ENCODE measurements around the gene TSPYL1.

TSPYL1 gene

DNA sequence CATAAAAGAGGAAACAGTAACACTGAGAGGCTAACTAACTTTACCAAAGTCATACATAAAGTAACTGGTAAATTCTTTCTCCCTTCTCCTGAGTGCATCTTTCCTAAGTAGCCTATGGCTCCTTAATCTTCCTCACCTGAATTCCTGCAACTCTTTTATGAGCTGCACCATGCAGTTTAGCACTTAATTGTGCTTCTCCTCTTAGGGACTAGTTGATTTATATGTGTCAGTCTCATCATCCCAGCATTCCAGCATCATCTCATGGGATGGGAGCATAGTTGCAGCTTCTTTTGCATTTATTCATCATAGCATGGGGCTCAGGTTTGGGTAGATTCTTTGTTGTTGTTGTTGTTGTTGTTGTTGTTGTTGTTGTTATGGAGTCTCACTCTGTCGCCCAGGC, 3.5 kb upstream of the TSPYL1 start:
- TF ChIP-seq ELF4 (IDR thresholded peaks at IDR 0.05), result no peak
- no peak for TF ChIP-seq FOXA1 (IDR thresholded peaks at IDR 0.05)
- no peak for TF ChIP-seq LEF1 (IDR thresholded peaks at IDR 0.05; ENCODE audit: borderline replicate concordance)
- TF ChIP-seq SP1 (IDR thresholded peaks at IDR 0.05), result no peak
- no peak for TF ChIP-seq L3MBTL2 (conservative IDR thresholded peaks at IDR 0.05)
- TF ChIP-seq, protein P1, sequence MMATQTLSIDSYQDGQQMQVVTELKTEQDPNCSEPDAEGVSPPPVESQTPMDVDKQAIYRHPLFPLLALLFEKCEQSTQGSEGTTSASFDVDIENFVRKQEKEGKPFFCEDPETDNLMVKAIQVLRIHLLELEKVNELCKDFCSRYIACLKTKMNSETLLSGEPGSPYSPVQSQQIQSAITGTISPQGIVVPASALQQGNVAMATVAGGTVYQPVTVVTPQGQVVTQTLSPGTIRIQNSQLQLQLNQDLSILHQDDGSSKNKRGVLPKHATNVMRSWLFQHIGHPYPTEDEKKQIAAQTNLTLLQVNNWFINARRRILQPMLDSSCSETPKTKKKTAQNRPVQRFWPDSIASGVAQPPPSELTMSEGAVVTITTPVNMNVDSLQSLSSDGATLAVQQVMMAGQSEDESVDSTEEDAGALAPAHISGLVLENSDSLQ (IDR thresholded peaks at IDR 0.05), result peak; percentile 87
- TF ChIP-seq FOXK2 (IDR thresholded peaks at IDR 0.05), result no peak
- no peak for TF ChIP-seq NFRKB (IDR thresholded peaks at IDR 0.05)
- TF ChIP-seq CTBP1 (IDR thresholded peaks at IDR 0.05; ENCODE audit: borderline replicate concordance), result 0 out of 2 replicates have a peak, but pooled peaks have one; percentile 22
- no peak for TF ChIP-seq FOXM1 (IDR thresholded peaks at IDR 0.05; ENCODE audit: borderline replicate concordance)
- no peak for TF ChIP-seq BHLHE40 (IDR thresholded peaks at IDR 0.05; ENCODE audit: borderline replicate concordance)
- TF ChIP-seq ARNT (IDR thresholded peaks at IDR 0.05), result no peak
- no peak for TF ChIP-seq ZNF384 (IDR thresholded peaks at IDR 0.05)
- TF ChIP-seq TARDBP (IDR thresholded peaks at IDR 0.05), result no peak
- no peak for TF ChIP-seq HDGF (IDR thresholded peaks at IDR 0.05; ENCODE audit: borderline replicate concordance)
- TF ChIP-seq SUZ12 (IDR thresholded peaks at IDR 0.05), result no peak
- CTCF ChIA-PET, result no interaction called here
- POLR2A ChIA-PET, result interaction anchor here (0.6 kb wide), 1 partner anchor 166 kb away, joined by 3 read pairs; no protein-coding TSS in a partner anchor

DNA sequence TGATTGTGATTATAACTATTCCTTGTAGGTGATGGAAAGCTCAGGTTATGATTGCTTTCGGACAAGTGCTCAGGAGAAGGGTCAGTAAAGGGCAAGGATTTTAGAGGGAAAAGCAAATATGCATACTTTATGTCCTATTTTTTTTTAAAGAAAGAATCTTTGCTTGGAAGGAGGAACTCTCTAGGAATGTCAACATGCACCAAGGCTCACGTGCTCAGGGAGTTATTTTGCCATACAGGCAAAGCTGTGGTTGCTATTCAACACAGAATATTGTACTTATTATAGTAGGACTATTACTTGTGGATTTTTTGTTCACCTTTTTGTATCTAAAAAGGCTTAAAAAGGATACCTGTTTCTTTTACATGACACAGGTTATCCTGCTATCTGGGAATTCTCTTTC, 3.0 kb upstream of the TSPYL1 start:
- POLR2A ChIA-PET, result interaction anchor here (0.6 kb wide), 1 partner anchor 166 kb away, joined by 3 read pairs; no protein-coding TSS in a partner anchor
- TF ChIP-seq SUZ12 (IDR thresholded peaks at IDR 0.05) (no peak), SP1 (IDR thresholded peaks at IDR 0.05) (no peak), FOXK2 (IDR thresholded peaks at IDR 0.05) (no peak)
- DNase-seq (ENCODE audit: extremely low spot score), result no peak
- CTCF ChIA-PET, result no interaction called here

More for the DNA sequence above, 3.5 kb upstream of the TSPYL1 start:
- no peak for DNase-seq (ENCODE audit: extremely low spot score)

DNA sequence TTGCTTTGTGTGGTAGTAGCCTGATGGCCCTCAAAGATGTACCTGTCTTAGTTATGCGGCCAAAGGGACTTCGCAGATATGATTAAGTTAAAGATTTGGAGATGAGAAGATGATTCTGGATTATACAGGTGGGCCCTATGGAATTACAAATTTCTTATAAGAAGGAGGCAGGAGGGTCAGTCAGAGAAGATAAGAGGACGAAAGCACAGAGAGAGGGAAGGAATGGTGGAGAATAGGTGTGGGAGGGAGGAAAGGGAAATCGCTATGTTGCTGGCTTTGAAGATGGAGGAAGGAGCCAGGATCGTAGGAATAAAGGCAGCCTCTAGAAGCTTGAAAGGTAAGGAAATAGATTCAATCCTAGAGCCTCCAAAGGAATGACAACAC, 1.2 kb upstream of the TSPYL1 start:
- ChIA-PET POLR2A (interaction anchor here (0.8 to 2.9 kb wide), 3 partner anchors 17 to 290 kb away, joined by 3 to 20 read pairs (median 18); partner anchors contain the start of genes RWDD1 and TSPYL4), CTCF (interaction anchor here (0.8 to 4.6 kb wide), 2 partner anchors 12 to 64 kb away, joined by 3 to 29 read pairs; no protein-coding TSS in a partner anchor)
- TF ChIP-seq BHLHE40 (IDR thresholded peaks at IDR 0.05; ENCODE audit: borderline replicate concordance), result no peak
- no peak for TF ChIP-seq CTBP1 (IDR thresholded peaks at IDR 0.05; ENCODE audit: borderline replicate concordance)
- TF ChIP-seq HDGF (IDR thresholded peaks at IDR 0.05; ENCODE audit: borderline replicate concordance), result no peak
- TF ChIP-seq FOXA1 (IDR thresholded peaks at IDR 0.05), result no peak
- no peak for DNase-seq (ENCODE audit: extremely low spot score)

DNA sequence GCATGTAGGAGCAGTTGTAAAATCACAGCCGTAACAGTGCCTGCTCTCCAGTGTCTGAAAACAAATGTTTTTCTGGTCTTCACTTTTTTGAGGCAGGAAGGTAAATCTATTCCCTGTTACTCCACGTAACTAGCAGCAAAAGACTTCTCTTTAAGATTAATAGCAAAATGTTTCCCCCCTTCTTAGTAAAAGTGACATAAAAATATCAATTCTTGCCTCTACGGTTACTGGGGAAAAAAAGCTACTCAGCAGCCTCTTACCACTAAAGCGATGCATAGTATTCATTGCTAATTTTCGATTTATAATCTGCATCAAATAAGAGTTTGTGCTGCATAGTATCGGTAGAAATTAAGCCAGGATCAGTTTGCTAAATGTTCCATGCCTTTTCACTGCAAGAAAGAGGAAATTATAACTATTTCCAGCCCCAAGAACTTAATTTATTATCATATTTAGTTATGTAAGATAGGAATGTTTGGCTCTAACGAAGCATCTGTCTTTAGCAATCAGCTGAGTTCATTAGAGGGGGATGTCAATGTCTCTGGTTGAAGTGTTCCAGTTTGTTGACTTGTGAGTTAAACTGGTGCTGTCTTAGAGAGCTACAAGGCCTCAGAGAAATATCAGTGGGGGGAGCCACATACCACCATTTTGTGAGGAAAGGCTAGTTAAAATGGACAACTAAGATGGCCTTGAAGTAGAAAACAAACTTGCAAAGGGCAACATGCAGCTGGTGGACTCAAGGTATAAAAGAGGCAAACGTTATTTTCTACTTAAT, 617 bp upstream of the TSPYL1 start:
- ChIA-PET CTCF (interaction anchor here (0.8 to 4.6 kb wide), 2 partner anchors 12 to 63 kb away, joined by 3 to 29 read pairs; no protein-coding TSS in a partner anchor), POLR2A (interaction anchor here (0.5 to 2.9 kb wide), 23 partner anchors 9 to 400 kb away, joined by 3 to 20 read pairs (median 4); partner anchors contain the start of genes CALHM5, RWDD1 and TSPYL4)
- DNase-seq (ENCODE audit: extremely low spot score), result no peak
- TF ChIP-seq NFRKB (IDR thresholded peaks at IDR 0.05) (no peak), FOXA1 (IDR thresholded peaks at IDR 0.05) (no peak)

DNA sequence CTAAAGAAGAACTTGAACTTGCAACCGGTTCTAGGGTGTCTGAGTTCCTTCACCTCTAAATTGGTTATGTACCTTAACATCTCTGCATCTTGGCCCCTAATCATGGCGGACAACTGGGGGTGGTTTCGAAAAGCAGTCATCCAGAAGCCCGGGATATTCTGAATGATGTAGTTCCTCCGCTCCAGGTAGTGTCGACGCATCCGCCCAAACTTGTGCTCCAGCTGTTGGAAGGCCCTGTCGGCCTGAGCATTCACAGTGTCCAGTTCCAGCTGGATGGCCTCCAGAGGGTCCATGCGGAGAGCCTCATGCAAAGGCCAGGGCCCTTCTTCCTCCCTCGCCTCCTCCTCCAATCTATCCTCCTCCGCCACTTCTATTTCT, 887 bp downstream of the TSPYL1 start:
- POLR2A ChIA-PET, result interaction anchor here (1.5 to 2.9 kb wide), 7 partner anchors 10 to 293 kb away, joined by 5 to 20 read pairs (median 5); partner anchors contain the start of genes CALHM5, RWDD1 and TSPYL4
- CTCF ChIA-PET, result interaction anchor here (0.6 to 4.6 kb wide), 3 partner anchors 9 to 62 kb away, joined by 3 to 29 read pairs (median 3); no protein-coding TSS in a partner anchor
- DNase-seq (ENCODE audit: extremely low spot score), result no peak
- TF ChIP-seq NFRKB (IDR thresholded peaks at IDR 0.05) (no peak), HDGF (IDR thresholded peaks at IDR 0.05; ENCODE audit: borderline replicate concordance) (no peak), FOXM1 (IDR thresholded peaks at IDR 0.05; ENCODE audit: borderline replicate concordance) (no peak), SUZ12 (IDR thresholded peaks at IDR 0.05) (no peak), CTBP1 (IDR thresholded peaks at IDR 0.05; ENCODE audit: borderline replicate concordance) (no peak), TARDBP (IDR thresholded peaks at IDR 0.05) (no peak), L3MBTL2 (conservative IDR thresholded peaks at IDR 0.05) (no peak), FOXK2 (IDR thresholded peaks at IDR 0.05) (no peak), ARNT (IDR thresholded peaks at IDR 0.05) (no peak), ELF4 (IDR thresholded peaks at IDR 0.05) (no peak), ZNF384 (IDR thresholded peaks at IDR 0.05) (no peak), BHLHE40 (IDR thresholded peaks at IDR 0.05; ENCODE audit: borderline replicate concordance) (no peak), LEF1 (IDR thresholded peaks at IDR 0.05; ENCODE audit: borderline replicate concordance) (no peak), FOXA1 (IDR thresholded peaks at IDR 0.05) (no peak), SP1 (IDR thresholded peaks at IDR 0.05) (no peak)
- TF ChIP-seq, protein P1 (IDR thresholded peaks at IDR 0.05), result no peak

DNA sequence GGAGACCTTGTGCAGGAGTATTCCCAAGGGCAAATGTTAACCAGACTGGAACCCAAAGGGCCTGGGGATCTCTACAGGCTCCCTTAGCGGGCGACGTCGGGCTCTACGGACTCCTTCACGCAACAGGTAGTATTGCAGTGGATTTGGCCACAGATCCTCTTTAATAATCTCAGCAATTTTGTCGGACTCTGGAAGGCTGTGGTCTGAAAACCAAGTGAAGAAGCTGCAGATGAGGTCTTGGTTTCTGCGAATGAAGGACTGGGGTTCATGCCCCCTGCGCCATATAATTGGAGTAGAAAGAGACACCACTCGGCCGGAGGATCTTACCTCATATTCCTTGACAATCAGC, 1.3 kb downstream of the TSPYL1 start:
- TF ChIP-seq HDGF (IDR thresholded peaks at IDR 0.05; ENCODE audit: borderline replicate concordance), result no peak
- DNase-seq (ENCODE audit: extremely low spot score), result no peak
- POLR2A ChIA-PET, result interaction anchor here (1.6 to 1.8 kb wide), 2 partner anchors 24 to 233 kb away, joined by 4 to 5 read pairs; partner anchors contain the start of gene CALHM5
- CTCF ChIA-PET, result interaction anchor here (1.1 to 4.6 kb wide), 4 partner anchors 10 to 254 kb away, joined by 3 to 29 read pairs (median 3); no protein-coding TSS in a partner anchor

DNA sequence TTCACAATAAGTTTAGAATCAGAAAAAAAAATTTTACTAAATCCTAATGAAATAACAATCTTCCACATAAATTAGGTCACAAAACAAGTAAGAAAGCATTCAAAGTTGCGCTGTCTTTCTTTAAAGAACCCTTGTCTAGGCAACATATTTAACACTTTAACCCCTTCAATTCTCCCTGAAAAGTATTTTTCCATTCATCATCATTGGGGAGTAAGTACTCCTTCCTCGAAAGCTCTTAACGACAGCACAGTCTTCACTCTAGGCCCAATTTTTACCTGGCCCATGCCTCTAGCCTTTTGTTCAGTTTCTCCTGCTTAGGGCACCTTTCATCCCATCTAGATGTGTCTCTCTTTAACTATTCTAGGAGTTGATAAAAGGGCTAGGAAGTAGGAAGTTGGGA, 2.6 kb downstream of the TSPYL1 start:
- POLR2A ChIA-PET, result interaction anchor here (0.8 to 1.6 kb wide), 5 partner anchors 8 to 387 kb away, joined by 3 to 5 read pairs (median 4); partner anchors contain the start of gene TSPYL4

More for the DNA sequence above, 2.6 kb downstream of the TSPYL1 start:
- CTCF ChIA-PET, result interaction anchor here (0.6 to 4.6 kb wide), 4 partner anchors 8 to 258 kb away, joined by 3 to 29 read pairs (median 3); no protein-coding TSS in a partner anchor
- no peak for DNase-seq (ENCODE audit: extremely low spot score)
- TF ChIP-seq CTBP1 (IDR thresholded peaks at IDR 0.05; ENCODE audit: borderline replicate concordance), result no peak
- no peak for TF ChIP-seq FOXM1 (IDR thresholded peaks at IDR 0.05; ENCODE audit: borderline replicate concordance)
- no peak for TF ChIP-seq SUZ12 (IDR thresholded peaks at IDR 0.05)
- TF ChIP-seq ARNT (IDR thresholded peaks at IDR 0.05), result no peak
- TF ChIP-seq, protein P1 (IDR thresholded peaks at IDR 0.05), result no peak

Measured in HEK293T (cell line).